ENCODE measurements around the gene EVC.
"Not testable (repeated sequence)": the region's sequence is repeated elsewhere in the genome, so short reads cannot be mapped to it uniquely, and the experiment has no call there.

EVC gene

DNA sequence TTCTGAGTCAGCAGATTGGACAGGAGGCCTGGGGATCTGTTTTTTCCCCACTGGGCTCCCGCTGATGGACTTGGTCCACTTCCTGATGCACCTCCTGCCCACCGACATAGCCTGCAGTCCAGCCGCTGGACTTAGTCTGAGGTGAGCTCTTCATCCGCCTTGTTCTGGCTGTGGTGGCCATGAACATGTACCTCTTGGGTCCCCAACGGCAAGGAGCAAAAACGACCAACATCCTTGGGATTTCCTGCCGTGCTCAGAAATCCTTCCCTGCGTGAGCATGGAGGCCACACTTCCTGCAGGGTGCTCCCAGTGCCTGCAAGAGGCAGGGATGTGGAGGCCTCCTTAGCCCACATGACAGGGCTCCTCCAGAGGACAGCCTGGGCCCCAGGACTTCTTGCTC lies 105.1 kb downstream of the EVC start:
- FAIRE-seq, result no peak

DNA sequence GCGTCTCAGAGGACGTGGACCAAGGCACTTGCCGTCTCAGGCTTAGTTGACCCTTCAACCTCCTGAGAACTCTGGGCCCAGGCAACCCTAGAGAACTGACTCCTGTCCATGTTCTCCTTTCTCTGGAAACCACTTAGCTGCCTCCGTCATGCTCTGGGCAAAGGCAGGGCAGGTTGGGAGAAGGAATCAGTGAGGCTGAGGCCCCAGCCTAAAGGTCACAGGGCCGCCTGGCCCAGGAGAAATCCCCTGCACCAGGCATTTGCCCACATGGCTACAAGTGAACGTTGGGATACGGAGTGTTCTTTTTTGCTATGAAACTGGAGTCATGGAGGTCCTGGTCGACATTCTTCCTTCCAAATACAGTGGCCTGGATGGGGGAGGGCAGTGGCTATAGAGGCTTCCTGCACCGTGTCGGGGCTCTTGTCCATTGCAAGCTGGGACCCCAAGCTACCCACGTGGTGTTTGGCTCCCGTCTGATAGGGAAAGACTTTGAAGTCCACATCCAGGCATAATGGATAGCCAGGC lies 105.9 kb downstream of the EVC start:
- FAIRE-seq, result no peak

DNA sequence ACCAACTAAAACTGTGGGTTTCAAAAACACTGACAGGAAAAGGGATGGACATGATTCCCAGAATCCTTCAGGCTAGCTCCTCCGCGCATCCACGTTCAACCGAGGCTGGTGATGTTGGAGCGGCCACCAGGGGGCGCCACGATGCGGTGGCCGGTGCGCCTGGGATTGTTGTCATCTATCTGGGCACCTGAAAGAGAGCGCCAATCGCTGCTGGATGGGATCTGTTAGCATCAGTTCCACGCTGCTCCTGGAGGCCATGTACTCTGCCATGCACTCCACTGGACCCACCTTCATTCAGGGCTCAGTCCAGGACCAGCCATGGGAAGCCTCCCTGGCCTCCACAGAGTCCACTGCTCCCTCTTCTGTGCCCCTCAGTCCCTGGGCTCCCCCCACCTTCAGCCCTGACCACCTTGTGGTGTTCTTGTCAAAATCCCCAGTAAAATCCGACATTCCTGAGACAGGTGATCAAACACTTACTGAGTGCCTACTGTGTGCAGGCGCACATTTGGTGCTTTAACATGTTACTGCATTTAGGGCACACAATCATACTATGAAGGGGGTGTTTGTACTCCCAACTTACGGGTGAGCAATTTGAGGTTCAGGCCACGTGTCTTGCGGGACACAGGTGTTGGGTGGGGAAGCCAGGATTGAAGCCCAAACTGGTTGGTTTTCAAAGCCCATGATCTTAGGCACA lies 110.8 kb downstream of the EVC start:
- no peak for FAIRE-seq

DNA sequence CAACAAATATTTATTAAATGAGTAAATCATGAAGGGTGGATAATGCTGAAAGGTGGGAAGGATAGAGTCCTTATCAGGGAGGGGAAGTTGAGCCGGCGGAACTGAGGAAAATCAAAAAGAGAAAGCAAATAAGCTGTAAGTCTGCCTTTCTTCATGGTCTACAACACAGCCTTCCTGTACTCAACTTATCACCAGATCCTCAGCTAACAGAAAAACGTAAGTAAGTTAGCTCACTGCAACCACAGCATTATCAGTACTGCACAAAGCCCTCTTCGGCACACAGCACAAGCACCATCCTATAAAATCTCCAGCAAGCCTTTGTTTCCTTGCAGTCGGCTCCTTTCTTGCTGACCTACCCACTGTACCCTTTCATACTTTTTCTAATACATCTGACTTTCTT lies 111.6 kb downstream of the EVC start:
- no peak for FAIRE-seq

DNA sequence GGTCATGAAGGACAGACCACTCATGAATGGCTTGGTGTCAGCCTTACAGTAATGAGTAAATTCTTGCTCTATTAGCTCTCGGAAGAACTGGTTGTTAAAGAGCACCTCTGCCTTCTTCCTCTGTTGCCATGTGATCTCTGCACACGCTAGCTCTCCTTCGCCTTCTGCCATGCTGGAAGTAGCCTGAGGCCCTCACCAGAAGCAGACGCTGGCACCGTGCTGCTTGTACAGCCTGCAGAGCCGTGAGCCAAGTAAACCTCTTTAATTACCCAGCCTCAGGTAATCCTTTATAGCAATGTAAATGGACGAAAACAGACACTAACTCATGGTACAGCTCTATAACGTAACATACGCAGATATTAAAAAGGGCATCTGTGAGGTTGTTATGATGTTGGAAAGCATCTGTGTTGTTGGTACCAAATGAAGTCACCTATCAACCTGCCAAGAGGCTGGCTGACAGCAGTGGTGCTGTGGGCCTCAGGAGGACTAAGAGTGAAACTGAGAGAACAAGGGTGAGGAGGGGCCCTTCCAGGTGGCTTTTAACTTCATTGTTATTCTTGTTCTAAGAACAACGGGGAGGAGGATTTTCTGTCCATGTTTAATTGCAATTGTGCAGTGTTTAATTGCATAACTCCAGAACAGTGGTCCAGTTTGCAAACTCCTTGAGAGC lies 112.7 kb downstream of the EVC start:
- no peak for FAIRE-seq

DNA sequence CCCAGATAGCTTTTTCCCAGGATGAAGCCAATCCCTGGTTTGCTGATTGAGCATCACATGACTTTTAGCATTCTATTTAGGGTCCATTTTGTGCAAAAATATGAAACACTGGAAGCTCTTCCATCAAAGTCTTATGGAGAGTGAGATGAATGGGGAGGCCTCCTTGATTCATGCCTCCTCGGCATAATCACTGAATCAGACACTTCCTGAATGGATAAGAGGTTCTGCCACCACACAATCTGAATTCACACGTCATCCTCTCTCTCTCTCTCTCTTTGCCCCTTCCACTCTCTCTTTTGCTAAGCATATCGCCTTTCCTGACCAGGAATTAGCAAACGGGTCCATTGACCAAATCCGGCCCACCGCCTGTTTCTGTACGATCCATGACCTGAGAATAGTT lies 113.2 kb downstream of the EVC start:
- no peak for FAIRE-seq

DNA sequence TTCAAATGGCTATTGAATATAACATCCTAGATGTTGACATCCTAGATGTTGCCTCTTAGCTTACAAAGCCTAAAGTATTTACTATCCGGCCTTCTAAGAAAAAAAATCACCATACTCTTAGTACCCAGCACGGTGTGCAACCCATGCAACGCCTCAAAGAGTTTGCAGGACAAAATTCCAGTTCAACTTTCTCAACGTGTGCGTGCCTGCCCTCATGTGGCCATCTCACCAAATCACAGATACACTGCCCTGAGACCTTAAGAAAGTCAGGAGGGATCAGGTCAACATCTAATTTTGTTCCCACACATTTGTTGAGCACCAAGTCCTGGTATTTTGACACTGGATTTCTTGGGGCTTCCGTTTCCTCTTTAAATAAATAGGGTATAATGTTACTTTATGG lies 113.6 kb downstream of the EVC start:
- no peak for FAIRE-seq

DNA sequence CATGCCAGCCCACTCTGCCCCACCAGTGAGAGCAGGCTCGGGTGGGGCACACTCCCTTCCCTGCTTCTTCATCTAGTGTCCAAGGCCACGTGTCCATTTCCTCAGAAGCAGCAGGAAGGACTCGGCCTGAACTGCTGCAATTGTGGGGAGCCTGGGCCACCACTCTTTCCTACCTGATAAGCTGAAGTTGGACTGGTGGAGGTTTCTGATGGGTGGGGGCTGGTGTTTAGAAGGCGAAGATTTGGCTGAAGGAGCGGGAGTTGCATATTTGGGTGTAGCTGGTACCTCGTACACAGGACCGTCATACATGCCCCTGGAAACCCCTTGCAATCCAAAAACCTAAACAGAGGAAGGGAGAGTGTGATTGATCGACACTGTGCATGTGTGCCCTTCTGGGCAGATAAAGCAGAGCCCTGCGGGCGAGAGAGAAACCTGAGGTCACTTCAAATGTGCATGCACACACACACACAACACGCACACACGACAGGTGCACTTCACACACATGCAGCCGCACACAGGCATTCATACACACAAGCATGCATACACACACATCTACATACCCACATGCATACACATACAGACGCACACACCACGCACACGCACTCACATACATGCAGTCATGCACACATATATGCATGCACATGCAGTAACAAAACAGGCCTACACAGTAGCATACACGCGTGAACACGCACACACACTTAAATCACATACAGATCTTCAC lies 114.5 kb downstream of the EVC start:
- no peak for FAIRE-seq

DNA sequence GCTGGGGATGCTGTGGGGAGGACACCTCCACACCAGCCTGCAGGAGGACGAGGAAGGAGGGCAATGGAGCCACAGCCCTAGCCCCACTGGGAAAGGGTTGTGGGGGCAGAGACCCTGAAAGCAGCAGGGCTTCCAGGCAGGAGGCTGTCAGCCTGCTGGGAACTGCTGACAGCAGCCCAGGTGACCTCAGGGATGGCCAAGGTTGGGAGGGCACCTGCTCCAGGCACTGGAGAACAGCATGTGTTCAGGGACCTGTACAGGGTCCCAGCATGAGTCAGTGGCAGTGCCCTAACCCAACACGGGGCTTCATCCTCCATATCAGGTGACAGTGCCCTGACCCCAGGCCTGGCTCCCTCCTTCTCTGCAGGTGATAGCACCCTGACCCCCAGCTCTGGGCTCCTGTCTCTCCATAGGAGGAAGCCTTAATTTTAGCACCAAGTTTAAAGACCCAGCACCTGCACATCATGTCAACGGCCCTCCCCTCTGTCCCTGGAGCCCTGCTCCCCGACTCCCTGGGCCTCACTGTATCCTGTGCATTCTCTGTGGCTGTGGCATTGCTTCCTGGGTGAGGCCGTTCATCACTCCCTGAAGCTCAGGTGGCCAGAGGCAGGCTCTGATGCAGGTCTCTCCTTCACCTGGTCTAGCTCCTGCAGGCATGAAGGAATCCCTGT lies 115.6 kb downstream of the EVC start:
- FAIRE-seq, result no peak

DNA sequence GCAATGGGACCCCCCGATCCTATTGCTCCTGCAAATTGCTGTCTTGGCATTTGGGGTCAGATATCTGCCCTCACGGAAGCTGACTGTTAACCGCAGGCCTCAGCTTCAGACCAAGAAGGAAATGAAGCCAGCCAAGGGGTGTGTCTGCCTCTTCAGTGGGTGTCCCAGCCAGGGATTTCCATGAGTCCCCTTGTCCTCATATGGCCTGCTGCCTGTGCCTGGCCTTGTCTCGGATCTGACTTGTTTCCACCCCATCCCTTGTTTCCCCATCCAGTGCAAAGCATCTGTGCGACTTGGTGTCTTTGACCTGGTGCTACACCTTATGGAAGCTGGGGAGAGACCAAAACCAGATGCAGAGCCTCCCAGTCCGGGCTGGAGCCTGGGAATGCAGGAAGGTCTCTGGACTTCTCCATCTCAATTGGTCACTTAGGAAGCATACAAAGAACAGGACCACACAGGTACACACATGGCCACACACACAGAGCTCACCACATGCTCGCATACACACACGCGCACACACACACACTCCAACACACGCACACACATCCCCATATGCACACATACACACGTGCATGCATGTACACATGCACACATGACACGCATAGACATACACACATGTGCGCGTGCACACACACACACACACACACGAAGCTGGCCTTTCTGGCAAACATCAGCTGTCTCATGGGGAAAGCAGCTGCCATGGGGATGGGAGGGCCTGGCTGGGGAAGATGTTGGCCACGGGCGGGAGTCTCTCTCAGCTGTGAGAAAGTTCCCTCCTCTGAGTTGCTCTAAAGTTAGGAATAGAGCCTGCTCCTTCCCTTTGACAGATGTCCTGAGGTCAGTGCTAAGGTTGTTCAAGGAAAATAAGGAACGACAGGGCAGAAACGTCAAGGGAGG lies 116.4 kb downstream of the EVC start:
- no peak for FAIRE-seq

DNA sequence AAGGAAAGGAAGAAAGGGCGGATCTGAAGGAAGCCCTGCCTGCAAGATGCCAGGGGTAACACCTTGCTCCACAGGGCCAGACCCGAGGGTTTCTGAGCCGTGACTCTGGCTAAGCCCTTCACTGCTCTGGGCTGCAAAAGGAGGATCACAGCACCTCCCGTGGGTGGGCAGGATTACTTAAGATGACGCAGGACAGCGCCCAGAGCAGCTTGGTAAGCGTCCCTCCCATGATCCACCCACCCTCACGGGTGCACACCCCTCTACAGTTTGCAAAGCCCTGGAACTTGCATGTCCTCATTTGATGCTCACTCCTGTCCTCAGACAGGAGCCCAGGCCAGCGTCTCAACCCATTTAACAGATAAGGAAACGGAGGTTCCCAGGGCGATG lies 117.0 kb downstream of the EVC start:
- FAIRE-seq, result no peak

DNA sequence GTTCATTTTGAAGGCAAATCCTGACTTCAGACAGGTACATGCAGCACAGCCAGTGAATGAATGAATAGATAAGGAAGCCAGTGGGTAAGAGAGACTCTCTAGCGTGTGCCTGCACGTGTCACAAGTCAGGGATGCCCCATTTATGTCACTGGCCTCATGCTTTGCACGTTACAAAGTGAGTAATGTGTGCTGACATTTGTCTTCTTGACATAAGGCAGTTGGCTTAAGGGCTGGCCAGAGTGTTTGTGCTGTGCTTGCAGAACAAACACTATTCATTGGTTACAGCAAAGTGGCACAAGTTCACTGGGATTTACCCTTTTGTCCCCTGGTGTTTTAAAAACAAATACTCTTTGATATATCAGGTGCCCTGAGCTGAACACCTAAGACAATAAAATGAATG lies 125.9 kb downstream of the EVC start:
- no peak for FAIRE-seq

DNA sequence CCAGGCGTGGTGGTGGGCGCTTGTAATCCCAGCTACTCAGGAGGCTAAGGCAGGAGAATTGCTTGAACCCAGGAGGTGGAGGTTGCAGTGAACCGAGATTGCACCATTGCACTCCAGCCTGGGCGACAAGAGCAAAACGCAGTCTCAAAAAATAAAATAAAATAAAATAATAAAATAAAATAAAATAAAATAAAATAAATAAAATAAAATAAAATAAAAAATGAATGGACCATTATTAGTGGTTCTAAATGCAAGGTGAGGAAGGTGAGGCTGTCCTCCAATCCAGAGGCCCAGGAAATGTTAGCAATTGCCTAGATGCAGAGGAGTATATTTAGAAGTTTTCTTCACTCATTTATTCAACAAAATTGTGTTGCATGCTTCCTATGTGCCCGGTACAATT lies 126.5 kb downstream of the EVC start:
- not testable (repeated sequence) for FAIRE-seq

DNA sequence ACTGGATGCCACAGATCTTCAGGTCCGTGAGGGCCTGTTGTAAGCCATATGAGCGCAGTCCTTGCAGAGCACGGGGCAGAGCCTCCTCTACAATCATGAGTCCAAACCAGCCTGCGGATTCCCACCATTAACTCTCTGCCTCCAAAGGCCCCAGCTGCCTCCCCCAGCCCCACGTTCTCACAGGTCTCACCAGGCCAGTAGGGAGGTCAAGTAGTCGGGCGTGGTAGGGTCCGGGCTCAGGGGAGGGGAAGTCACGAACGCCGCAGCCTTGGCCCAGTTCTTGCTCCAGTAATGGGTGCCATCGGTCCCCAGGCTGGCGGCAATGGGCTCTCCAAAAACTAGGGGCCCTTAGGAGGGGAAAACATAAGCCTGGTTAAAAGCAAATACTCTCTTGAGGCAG lies 128.3 kb downstream of the EVC start:
- FAIRE-seq, result no peak

DNA sequence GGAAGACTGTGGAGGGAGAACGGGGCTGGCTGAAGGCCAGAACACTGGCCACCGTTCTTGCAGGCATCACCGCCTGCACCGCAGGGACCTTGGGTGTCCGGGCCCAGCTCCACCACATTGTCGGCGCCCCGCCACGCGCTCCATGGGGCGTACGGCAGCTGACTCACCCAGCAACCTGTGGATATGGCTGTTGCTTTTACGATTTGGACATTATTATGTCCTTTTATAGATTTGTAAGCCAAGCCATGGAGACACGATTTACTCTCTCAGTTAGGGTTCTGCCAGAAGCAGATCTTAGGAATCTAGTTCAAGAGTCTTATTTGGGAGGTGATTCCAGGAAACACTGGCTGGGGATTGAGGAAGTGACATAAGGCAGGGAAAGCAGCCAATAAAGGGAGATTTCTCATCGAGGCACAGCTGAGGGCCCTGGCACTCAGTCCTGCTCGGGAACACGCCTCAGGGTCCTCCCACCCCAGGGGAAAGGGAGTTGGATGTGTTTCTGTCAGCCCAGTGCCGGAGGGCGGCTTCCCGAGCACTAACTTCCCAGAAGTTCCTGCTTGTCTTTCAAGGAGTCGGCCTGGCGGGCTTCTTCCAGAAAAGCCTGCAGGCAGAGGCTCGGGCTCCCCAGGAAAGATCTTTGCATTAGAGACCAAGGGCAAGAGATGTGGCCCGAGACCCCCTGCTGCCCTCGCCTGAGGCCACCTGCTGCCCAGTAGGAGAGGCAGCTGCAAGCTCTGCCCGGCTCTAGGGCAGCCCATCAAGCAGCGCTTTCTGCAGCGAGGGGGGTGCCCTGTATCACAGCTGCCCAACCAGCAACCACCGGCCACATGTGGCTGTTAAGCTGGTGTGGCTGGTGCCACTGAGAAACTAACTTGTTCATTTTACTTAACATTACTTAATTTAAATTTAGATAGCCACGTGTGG lies 129.0 kb downstream of the EVC start:
- FAIRE-seq, result no peak

DNA sequence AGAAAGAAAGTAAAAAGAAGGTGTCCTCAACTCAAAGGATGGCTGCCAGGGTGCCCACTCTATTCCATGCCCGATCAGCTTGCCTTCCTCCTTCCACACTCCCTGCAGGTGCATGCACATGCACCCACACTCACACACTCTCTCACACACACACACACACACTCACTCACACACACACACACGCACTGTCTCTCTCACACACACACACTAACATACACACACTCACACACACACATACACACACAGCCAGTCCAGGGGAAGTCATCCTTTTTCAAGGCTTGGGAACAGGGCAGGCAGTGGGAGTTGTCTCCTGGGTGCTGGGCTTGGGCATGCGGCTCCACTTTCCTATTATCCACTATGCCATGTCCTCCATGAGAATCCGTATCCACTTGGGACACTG lies 131.5 kb downstream of the EVC start:
- no peak for FAIRE-seq

DNA sequence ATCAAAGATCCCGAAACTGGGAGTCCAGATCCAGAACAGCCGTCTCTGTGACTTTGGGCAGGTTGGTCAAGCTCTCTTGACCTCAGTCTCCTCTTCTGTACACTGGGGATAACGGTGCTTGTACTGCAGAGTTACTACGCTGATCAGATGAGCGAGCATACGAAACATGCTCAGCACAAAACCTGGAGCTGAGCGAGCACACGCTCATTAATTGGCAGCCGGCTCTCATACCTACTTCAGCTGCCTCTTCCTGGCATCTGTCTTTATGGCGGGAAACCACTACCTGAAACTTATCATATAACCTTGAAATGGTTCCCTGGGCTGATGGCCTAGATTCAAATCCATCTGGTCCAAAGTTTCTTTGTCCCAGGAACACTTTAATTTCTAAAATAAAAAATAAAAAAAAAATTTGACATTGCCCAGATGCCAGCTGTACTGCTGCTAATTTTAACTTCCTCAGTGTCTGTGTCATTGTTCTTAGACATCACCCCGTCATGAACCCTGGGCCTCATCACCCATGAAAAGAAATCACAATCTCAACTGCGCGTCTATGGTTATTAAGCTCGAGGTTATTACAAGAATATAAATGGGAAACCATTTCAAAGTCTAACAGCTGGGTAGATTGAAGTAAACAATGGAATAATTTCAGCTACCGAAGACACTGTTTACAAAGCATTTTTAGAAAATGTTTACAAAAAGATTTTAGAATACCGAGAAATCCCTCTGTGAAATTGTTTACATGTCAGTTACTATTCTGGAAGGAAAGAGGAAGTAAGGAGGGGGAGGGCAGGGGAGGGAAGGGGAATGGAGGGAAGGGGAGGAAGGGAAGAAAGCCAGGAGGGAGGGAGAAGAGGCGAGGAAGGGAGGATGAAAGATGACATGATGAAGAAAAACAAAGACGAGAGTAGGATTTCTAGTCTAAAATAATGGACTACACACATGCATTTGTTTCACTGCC lies 132.9 kb downstream of the EVC start:
- FAIRE-seq, result no peak

DNA sequence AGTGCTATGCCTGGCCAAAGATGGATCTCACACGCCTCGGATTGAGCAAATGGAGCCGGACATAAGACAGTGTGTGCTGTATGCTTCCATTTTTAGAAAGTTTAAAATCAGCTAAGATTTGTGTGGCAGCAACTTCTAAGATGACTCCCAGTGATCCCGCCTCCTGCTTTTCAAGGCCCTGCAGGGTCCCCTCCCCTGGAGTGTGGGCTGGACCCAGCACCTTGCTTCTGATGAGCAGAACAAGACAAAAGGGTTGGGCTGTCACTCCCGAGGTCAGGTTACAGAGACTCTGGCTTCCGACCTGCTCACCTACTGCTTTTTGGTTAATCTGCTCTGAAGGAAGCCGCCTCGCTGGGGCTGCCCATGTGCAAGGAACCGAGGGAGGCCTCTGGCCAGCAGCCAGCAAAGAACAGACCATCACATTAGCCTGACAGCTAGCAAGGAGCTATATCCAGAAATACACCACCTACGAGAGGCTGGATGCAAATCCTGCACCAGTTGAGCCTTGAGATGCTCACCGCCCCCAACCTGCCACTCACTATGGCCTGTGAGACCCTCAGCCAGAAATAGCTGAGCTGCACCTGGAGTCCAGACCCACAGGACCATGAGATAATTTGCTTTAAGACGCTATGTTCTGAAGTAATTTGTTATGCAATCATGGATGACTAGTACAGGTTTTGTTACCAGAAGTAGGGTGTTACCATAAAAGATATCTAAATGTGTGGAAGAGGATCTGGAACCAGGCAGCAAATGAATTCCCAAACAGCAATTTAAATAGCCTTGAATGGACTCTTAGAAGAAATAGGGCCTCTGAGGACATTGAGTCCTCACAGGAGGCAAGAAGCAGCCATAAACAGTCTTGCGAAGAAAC lies 134.3 kb downstream of the EVC start:
- no peak for FAIRE-seq
